ENCODE measurements around the gene F11R.

The F11R gene

GRCh38 chr1:161045736-161046604 lies 25.0 kb upstream of the F11R start, which contains the start of gene USF1:
USF1 (minus strand) TSS chr1:161045977; CDS start chr1:161043275, 2,702 bp downstream.
- 0 out of 2 replicates have a peak, but pooled peaks cover 4% of the 10 kb centered on the region for H3K4me1 ChIP-seq (ENCODE audit: control insufficient read depth, insufficient read depth, low read length)
- H3K36me3 ChIP-seq (ENCODE audit: control insufficient read depth in 2 of 2, insufficient read depth in 1 of 2, low read length in 2 of 2): peaks cover 3 to 24% of the 10 kb centered on the region in 2 experiments; a peak in 2 of 3 replicates
- H3K9me3 ChIP-seq (ENCODE audit: control insufficient read depth, insufficient read depth, low read depth, low read length): no peaks in the 10 kb centered on the region
- CTCF ChIA-PET: interaction anchor here (0.6 to 4.6 kb wide), 15 partner anchors 9 to 365 kb away, joined by 3 to 27 read pairs (median 3); partner anchors contain the start of genes F11R and KLHDC9
- peak within 1 kb of the TSS; percentile 64 for H3K4me3 ChIP-seq (ENCODE audit: low read depth, low read length)
- H3K27ac ChIP-seq (ENCODE audit: extremely low read depth, low read depth, low read length): peak within 1 kb of the TSS; percentile 65
- POLR2A ChIA-PET: interaction anchor here (0.5 to 2.4 kb wide), 17 partner anchors 9 to 180 kb away, joined by 3 to 50 read pairs (median 4); partner anchors contain the start of genes B4GALT3, DEDD, F11R and KLHDC9
- TF ChIP-seq PATZ1 (tag by site-specific recombination; IDR thresholded peaks at IDR 0.05): no peak; the same call in 1 of the 2 replicates
- no peak for TF ChIP-seq ZBTB6 (tag by site-specific recombination; IDR thresholded peaks at IDR 0.05)
- no peak for TF ChIP-seq ZNF664 (tag by site-specific recombination; IDR thresholded peaks at IDR 0.05)
- TF ChIP-seq PRDM4 (tag by site-specific recombination; IDR thresholded peaks at IDR 0.05): no peak
- TF ChIP-seq ZNF555 (tag by site-specific recombination; conservative IDR thresholded peaks at IDR 0.05): no peak
- no peak for TF ChIP-seq ZNF138 (tag by site-specific recombination; IDR thresholded peaks at IDR 0.05; ENCODE audit: borderline replicate concordance)
- no peak for TF ChIP-seq ZNF701 (tag by site-specific recombination; IDR thresholded peaks at IDR 0.05)
- TF ChIP-seq ZNF239 (tag by site-specific recombination; IDR thresholded peaks at IDR 0.05): no peak
- peak; percentile 79 for TF ChIP-seq SETDB1 (IDR thresholded peaks at IDR 0.05; ENCODE audit: insufficient read length, low read length)
- TF ChIP-seq CTCF (tag by site-specific recombination; IDR thresholded peaks at IDR 0.05): no peak
- TF ChIP-seq GLI4 (tag by site-specific recombination; IDR thresholded peaks at IDR 0.05): no peak
- TF ChIP-seq ZNF341 (tag by site-specific recombination; IDR thresholded peaks at IDR 0.05; ENCODE audit: low read depth): 0 out of 2 replicates have a peak, but pooled peaks have one; percentile 5
- no peak; the same call in 1 of the 2 replicates for TF ChIP-seq ZNF654 (tag by site-specific recombination; IDR thresholded peaks at IDR 0.05; ENCODE audit: low read depth)
- TF ChIP-seq OVOL3 (tag by site-specific recombination; IDR thresholded peaks at IDR 0.05): no peak
- TF ChIP-seq ZEB2 (tag by site-specific recombination; IDR thresholded peaks at IDR 0.05): no peak
- TF ChIP-seq ZNF211 (tag by site-specific recombination; IDR thresholded peaks at IDR 0.05; ENCODE audit: low read depth): no peak
- TF ChIP-seq ZNF658 (tag by site-specific recombination; IDR thresholded peaks at IDR 0.05): no peak
- TF ChIP-seq KLF17 (tag by site-specific recombination; IDR thresholded peaks at IDR 0.05): no peak
- TF ChIP-seq ZNF16 (tag by site-specific recombination; IDR thresholded peaks at IDR 0.05; ENCODE audit: low read depth): no peak
- TF ChIP-seq ZNF518A (tag by site-specific recombination; conservative IDR thresholded peaks at IDR 0.05; ENCODE audit: low read depth): peak; percentile 94
- TF ChIP-seq ZNF132 (tag by site-specific recombination; IDR thresholded peaks at IDR 0.05; ENCODE audit: borderline replicate concordance): no peak
